Measurements from ENCODE around the gene ULK3.
A peak's percentile ranks its signal among the peaks of the same experiment; 100 is the strongest.

The ULK3 gene

DNA sequence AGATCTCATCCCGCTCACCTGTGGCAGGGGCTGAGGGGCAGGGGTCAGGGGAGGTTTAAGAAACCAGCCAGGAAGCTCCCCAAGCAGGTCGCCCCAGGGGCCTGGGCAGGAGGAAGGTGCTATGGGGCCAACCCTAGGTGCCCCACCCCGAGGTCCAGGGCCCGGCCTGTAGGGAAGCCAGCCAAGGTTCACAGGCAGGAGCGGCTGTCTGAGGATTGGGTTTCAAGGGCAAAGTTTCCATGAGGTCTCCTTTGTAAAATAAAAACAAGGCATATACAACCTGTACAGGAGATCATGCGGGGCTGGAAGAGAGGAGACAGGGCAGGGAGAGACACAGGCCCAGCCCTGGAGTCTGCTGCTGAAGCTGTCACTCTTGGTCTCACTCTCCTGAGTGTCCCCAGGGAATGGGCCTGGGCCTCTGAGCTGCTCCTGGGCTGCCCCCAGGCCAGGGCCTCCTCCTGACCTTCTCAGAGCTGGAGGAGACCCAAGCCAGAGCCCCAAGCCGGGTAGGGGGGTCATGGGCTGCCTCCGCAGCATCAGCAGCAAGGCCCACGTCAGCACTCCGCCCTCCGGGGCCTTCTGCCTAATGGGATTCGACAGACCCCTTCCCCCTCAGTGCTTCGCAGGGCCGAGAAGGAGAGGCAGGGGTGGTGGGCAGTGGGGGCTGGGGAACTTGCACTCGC lies 11.0 kb downstream of the ULK3 start:
- Histone ChIP-seq H3K9ac (ENCODE audit: low read length in 2 of 2) (no peak overlapping the region), H3K9me3 (ENCODE audit: control insufficient read depth in 2 of 2, low read length in 2 of 2) (no peaks in the 10 kb centered on the region), H3K4me1 (ENCODE audit: control insufficient read depth, insufficient read depth, low read length) (peaks cover 9% of the 10 kb centered on the region), H3K27ac (ENCODE audit: low read length) (no peak overlapping the region), H3K27me3 (ENCODE audit: control insufficient read depth in 1 of 2, insufficient read depth in 2 of 2, low read length in 2 of 2) (peaks cover 10 to 15% of the 10 kb centered on the region in 2 donors), H3K4me3 (ENCODE audit: low read length in 2 of 2) (no peak overlapping the region), H3K36me3 (ENCODE audit: control insufficient read depth in 2 of 2, insufficient read depth in 2 of 2, low read length in 2 of 2) (peaks cover 0 to under 1% of the 10 kb centered on the region in 2 donors)

- no peak overlapping the region for H3K4me3 ChIP-seq (ENCODE audit: low read length in 2 of 2)
- H3K9ac ChIP-seq (ENCODE audit: low read length in 2 of 2), result peak overlapping the region in 1 of 2 donors; percentile 13
- no peaks in the 10 kb centered on the region for H3K9me3 ChIP-seq (ENCODE audit: control insufficient read depth in 2 of 2, low read length in 2 of 2)
- peak overlapping the region; percentile 60 for H3K27ac ChIP-seq (ENCODE audit: low read length)
- no peaks in the 10 kb centered on the region for H3K36me3 ChIP-seq (ENCODE audit: control insufficient read depth in 2 of 2, insufficient read depth in 2 of 2, low read length in 2 of 2)
- H3K4me1 ChIP-seq (ENCODE audit: control insufficient read depth, insufficient read depth, low read length), result peaks cover 9% of the 10 kb centered on the region
- peaks cover 15 to 22% of the 10 kb centered on the region in 2 donors for H3K27me3 ChIP-seq (ENCODE audit: control insufficient read depth in 1 of 2, insufficient read depth in 2 of 2, low read length in 2 of 2)
Observed at GRCh38 chr15:74830868-74831267, 12.1 kb downstream of the ULK3 start.

- no peaks in the 10 kb centered on the region for H3K36me3 ChIP-seq (ENCODE audit: control insufficient read depth in 2 of 2, insufficient read depth in 2 of 2, low read length in 2 of 2)
- no peak overlapping the region for H3K9ac ChIP-seq (ENCODE audit: low read length in 2 of 2)
Observed at GRCh38 chr15:74829991-74830390, 13.0 kb downstream of the ULK3 start.

DNA sequence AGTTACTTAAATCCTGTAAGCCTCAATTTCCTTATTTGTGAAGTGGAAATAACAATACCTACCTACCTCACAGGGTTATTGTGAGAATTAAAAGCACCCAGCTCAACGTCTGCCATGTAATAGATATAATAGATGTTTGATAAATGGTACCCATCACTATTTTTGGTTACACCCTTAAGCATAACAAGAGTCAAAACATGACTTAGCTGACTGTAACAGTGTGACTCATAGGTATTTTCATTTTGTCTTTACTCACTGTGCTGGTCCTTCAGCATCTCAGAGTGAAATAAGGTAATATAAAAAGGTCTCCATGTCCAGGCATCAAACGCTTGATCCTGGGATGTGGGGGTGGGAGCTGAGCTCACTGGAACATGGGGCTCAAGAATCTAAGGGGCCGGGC lies 13.5 kb downstream of the ULK3 start:
- Histone ChIP-seq H3K4me3 (ENCODE audit: low read length in 2 of 2) (no peak overlapping the region), H3K4me1 (ENCODE audit: control insufficient read depth, insufficient read depth, low read length) (peaks cover 9% of the 10 kb centered on the region), H3K27me3 (ENCODE audit: control insufficient read depth in 1 of 2, insufficient read depth in 2 of 2, low read length in 2 of 2) (peaks cover 18 to 25% of the 10 kb centered on the region in 2 donors), H3K9ac (ENCODE audit: low read length in 2 of 2) (no peak overlapping the region), H3K9me3 (ENCODE audit: control insufficient read depth in 2 of 2, low read length in 2 of 2) (no peaks in the 10 kb centered on the region), H3K36me3 (ENCODE audit: control insufficient read depth in 2 of 2, insufficient read depth in 2 of 2, low read length in 2 of 2) (no peaks in the 10 kb centered on the region), H3K27ac (ENCODE audit: low read length) (no peak overlapping the region)

More at GRCh38 chr15:74829991-74830390, 13.0 kb downstream of the ULK3 start:
- Histone ChIP-seq H3K27ac (ENCODE audit: low read length) (no peak overlapping the region), H3K4me3 (ENCODE audit: low read length in 2 of 2) (no peak overlapping the region), H3K4me1 (ENCODE audit: control insufficient read depth, insufficient read depth, low read length) (peaks cover 9% of the 10 kb centered on the region), H3K27me3 (ENCODE audit: control insufficient read depth in 1 of 2, insufficient read depth in 2 of 2, low read length in 2 of 2) (peaks cover 18 to 25% of the 10 kb centered on the region in 2 donors), H3K9me3 (ENCODE audit: control insufficient read depth in 2 of 2, low read length in 2 of 2) (no peaks in the 10 kb centered on the region)

- H3K4me1 ChIP-seq (ENCODE audit: control insufficient read depth, insufficient read depth, low read length), result peaks cover 9% of the 10 kb centered on the region
- peaks cover 18 to 25% of the 10 kb centered on the region in 2 donors for H3K27me3 ChIP-seq (ENCODE audit: control insufficient read depth in 1 of 2, insufficient read depth in 2 of 2, low read length in 2 of 2)
- H3K36me3 ChIP-seq (ENCODE audit: control insufficient read depth in 2 of 2, insufficient read depth in 2 of 2, low read length in 2 of 2), result no peaks in the 10 kb centered on the region
- H3K9ac ChIP-seq (ENCODE audit: low read length in 2 of 2), result no peak overlapping the region
- no peak overlapping the region for H3K27ac ChIP-seq (ENCODE audit: low read length)
- H3K9me3 ChIP-seq (ENCODE audit: control insufficient read depth in 2 of 2, low read length in 2 of 2), result no peaks in the 10 kb centered on the region
- H3K4me3 ChIP-seq (ENCODE audit: low read length in 2 of 2), result no peak overlapping the region
Observed at GRCh38 chr15:74828835-74829234, 14.1 kb downstream of the ULK3 start.

DNA sequence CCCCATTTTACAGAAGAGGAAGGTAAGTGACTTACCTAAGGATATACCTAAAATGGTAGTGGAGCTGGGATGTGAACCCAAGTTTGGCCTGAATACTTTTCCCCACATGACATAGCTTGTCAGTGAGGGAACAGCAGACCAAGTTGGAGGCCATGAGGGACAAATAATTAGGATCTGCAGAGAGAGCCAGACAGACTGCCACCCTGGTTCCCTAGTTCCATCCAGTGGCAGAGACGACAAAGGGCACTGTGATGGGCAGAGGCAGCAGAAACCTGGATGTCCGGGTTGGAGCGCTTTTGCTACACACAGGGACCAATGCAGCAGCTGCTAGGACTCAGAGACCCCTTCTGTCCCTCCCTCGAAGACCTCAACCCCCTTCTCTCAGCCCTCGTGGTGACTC lies 15.3 kb downstream of the ULK3 start:
- Histone ChIP-seq H3K27me3 (ENCODE audit: control insufficient read depth in 1 of 2, insufficient read depth in 2 of 2, low read length in 2 of 2) (peaks cover 18 to 25% of the 10 kb centered on the region in 2 donors), H3K9ac (ENCODE audit: low read length in 2 of 2) (no peak overlapping the region)

DNA sequence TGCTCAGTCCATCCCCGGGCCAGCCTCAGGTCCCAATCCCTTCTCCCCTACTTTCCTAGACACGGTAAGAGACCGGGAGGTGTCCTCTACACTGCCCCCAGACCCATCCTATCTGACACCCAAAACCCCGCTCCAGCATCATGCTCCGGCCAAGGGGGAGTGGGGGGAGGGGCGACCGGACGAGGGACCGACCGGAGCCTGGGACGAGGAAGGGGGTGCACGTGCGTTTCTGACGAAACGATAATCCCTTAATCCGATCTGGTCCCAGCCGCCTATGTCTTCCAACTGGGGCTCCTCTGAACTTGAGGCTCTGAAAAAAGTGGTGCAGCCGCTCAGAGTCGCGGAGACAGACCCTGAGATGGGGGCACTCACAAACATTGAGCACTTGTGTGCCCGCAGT lies 16.0 kb downstream of the ULK3 start:
- Histone ChIP-seq H3K9me3 (ENCODE audit: control insufficient read depth in 2 of 2, low read length in 2 of 2) (no peaks in the 10 kb centered on the region), H3K27ac (ENCODE audit: low read length) (no peak overlapping the region), H3K27me3 (ENCODE audit: control insufficient read depth in 1 of 2, insufficient read depth in 2 of 2, low read length in 2 of 2) (peaks cover 18 to 25% of the 10 kb centered on the region in 2 donors), H3K4me3 (ENCODE audit: low read length in 2 of 2) (no peak overlapping the region), H3K36me3 (ENCODE audit: control insufficient read depth in 2 of 2, insufficient read depth in 2 of 2, low read length in 2 of 2) (no peaks in the 10 kb centered on the region), H3K9ac (ENCODE audit: low read length in 2 of 2) (no peak overlapping the region), H3K4me1 (ENCODE audit: control insufficient read depth, insufficient read depth, low read length) (peaks cover 5% of the 10 kb centered on the region)

More for the DNA sequence above, 15.3 kb downstream of the ULK3 start:
- H3K4me1 ChIP-seq (ENCODE audit: control insufficient read depth, insufficient read depth, low read length), result peaks cover 5% of the 10 kb centered on the region
- no peaks in the 10 kb centered on the region for H3K36me3 ChIP-seq (ENCODE audit: control insufficient read depth in 2 of 2, insufficient read depth in 2 of 2, low read length in 2 of 2)
- no peaks in the 10 kb centered on the region for H3K9me3 ChIP-seq (ENCODE audit: control insufficient read depth in 2 of 2, low read length in 2 of 2)
- no peak overlapping the region for H3K4me3 ChIP-seq (ENCODE audit: low read length in 2 of 2)
- no peak overlapping the region for H3K27ac ChIP-seq (ENCODE audit: low read length)

DNA sequence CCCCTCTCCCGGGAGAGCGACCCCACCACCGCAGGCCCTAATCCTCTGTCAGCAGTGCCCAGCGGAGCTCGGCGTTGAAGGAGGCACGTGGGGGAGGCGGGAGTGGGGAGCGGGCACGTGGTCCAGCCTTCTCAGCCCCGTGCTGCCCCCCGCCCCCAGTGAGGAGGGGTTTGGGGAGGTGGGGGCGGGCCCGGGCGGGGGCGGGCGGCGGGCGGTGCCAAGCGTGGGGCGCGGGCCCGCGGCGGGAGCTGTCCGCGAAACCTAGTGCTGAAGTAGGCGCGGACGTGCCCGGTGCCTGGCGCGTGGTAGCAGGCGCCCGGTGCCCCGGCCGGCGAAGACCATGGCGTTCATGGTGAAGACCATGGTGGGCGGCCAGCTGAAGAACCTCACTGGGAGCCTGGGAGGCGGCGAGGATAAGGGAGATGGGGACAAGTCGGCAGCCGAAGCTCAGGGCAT lies 16.6 kb downstream of the ULK3 start, which contains the start of gene CPLX3:
TSS of gene CPLX3 (plus strand) at position 264 of the 456 bp plus-strand sequence. CDS start at position 341, 77 bp downstream.
- H3K27me3 ChIP-seq (ENCODE audit: control insufficient read depth in 1 of 2, insufficient read depth in 2 of 2, low read length in 2 of 2), result peaks cover 18 to 25% of the 10 kb centered on the region in 2 donors
- H3K9me3 ChIP-seq (ENCODE audit: control insufficient read depth in 2 of 2, low read length in 2 of 2), result no peaks in the 10 kb centered on the region
- H3K27ac ChIP-seq (ENCODE audit: low read length), result no peak within 1 kb of the TSS
- peaks cover 4% of the 10 kb centered on the region for H3K4me1 ChIP-seq (ENCODE audit: control insufficient read depth, insufficient read depth, low read length)
- H3K36me3 ChIP-seq (ENCODE audit: control insufficient read depth in 2 of 2, insufficient read depth in 2 of 2, low read length in 2 of 2), result no peaks in the 10 kb centered on the region
- no peak within 1 kb of the TSS for H3K4me3 ChIP-seq (ENCODE audit: low read length in 2 of 2)
- no peak within 1 kb of the TSS for H3K9ac ChIP-seq (ENCODE audit: low read length in 2 of 2)

DNA sequence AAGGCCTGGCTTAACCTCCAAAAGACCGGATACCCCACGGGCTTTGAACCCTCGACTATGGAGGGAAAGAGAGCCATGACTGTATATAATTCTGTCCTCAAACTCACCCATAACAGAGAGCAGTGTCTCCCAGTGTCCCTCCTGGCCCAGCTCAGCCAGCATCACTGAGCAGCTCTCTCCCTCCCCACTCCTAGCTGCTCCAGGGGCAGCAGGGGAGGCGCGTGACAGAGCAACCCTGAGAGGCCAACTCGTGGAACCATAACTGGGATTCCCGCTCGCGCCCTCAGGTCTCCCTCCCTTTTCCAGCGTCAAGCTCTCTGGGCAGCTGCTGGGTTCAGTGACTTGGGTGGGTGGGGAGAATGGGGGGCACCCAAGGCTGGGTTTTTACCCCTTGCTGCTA lies 17.1 kb downstream of the ULK3 start:
- Histone ChIP-seq H3K9ac (ENCODE audit: low read length in 2 of 2) (no peak overlapping the region), H3K4me1 (ENCODE audit: control insufficient read depth, insufficient read depth, low read length) (no peaks in the 10 kb centered on the region), H3K9me3 (ENCODE audit: control insufficient read depth in 2 of 2, low read length in 2 of 2) (no peaks in the 10 kb centered on the region), H3K27me3 (ENCODE audit: control insufficient read depth in 1 of 2, insufficient read depth in 2 of 2, low read length in 2 of 2) (peaks cover 18 to 25% of the 10 kb centered on the region in 2 donors), H3K4me3 (ENCODE audit: low read length in 2 of 2) (no peak overlapping the region), H3K36me3 (ENCODE audit: control insufficient read depth in 2 of 2, insufficient read depth in 2 of 2, low read length in 2 of 2) (no peaks in the 10 kb centered on the region), H3K27ac (ENCODE audit: low read length) (no peak overlapping the region)

DNA sequence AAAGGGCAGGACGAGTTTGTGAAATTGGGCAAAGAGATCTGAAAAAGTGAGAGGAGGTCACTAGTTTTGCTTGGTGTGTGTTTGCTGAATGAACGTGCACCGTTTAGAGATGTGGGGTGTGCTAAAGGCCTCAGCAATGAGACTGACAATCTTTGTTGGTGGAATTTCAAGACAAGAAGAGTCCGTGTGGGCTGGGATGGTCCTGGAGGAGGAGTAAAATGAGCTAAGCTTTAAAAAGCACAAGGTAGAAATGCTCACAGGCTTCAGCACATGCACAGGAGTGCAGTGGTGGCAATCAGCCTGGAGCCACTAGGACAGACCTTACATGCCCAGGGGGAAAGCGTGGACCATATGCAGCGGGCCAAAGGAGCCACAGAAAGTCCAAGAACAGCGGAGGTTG lies 18.0 kb downstream of the ULK3 start:
- Histone ChIP-seq H3K9me3 (ENCODE audit: control insufficient read depth in 2 of 2, low read length in 2 of 2) (no peaks in the 10 kb centered on the region), H3K4me3 (ENCODE audit: low read length in 2 of 2) (no peak overlapping the region), H3K27me3 (ENCODE audit: control insufficient read depth in 1 of 2, insufficient read depth in 2 of 2, low read length in 2 of 2) (peaks cover 18 to 25% of the 10 kb centered on the region in 2 donors), H3K27ac (ENCODE audit: low read length) (no peak overlapping the region), H3K9ac (ENCODE audit: low read length in 2 of 2) (no peak overlapping the region), H3K4me1 (ENCODE audit: control insufficient read depth, insufficient read depth, low read length) (no peaks in the 10 kb centered on the region), H3K36me3 (ENCODE audit: control insufficient read depth in 2 of 2, insufficient read depth in 2 of 2, low read length in 2 of 2) (no peaks in the 10 kb centered on the region)

DNA sequence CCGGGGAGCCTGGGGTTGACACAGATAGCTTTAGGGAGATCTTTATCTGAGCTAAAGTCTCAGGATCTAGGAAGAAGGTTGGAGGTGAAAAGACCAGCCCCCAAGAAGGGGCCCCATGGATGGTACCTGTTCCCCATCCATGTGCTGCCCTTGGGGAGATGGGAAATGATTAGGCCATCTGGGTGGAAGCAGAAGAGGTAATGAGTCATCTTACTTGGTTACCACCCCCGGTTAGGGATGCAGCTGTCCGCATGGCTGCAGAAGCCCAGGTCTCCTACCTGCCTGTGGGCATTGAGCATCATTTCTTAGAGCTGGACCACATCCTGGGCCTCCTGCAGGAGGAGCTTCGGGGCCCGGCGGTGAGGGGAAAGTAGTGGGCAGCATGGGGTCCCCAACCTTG lies 19.6 kb downstream of the ULK3 start:
- no peak overlapping the region for H3K9ac ChIP-seq (ENCODE audit: low read length in 2 of 2)
- H3K4me3 ChIP-seq (ENCODE audit: low read length in 2 of 2), result no peak overlapping the region
- H3K36me3 ChIP-seq (ENCODE audit: control insufficient read depth in 2 of 2, insufficient read depth in 2 of 2, low read length in 2 of 2), result no peaks in the 10 kb centered on the region
- no peaks in the 10 kb centered on the region for H3K4me1 ChIP-seq (ENCODE audit: control insufficient read depth, insufficient read depth, low read length)
- H3K9me3 ChIP-seq (ENCODE audit: control insufficient read depth in 2 of 2, low read length in 2 of 2), result no peaks in the 10 kb centered on the region
- peaks cover 21 to 24% of the 10 kb centered on the region in 2 donors for H3K27me3 ChIP-seq (ENCODE audit: control insufficient read depth in 1 of 2, insufficient read depth in 2 of 2, low read length in 2 of 2)
- H3K27ac ChIP-seq (ENCODE audit: low read length), result no peak overlapping the region
